ENCODE data around the gene ADAM22. TPM values are rescaled to one million over a fixed set of nuclear protein-coding genes. Genes with fewer than 3 reads are reported as not detected.
A peak's percentile ranks its signal among the peaks of the same experiment; 100 is the strongest.
"Not testable (repeated sequence)": the region's sequence is repeated elsewhere in the genome, so short reads cannot be mapped to it uniquely, and the experiment has no call there.

ADAM22 gene
- polyA plus RNA-seq: 1 to 10 TPM in 2 of 3 donors, not detected in 1; 1.3 to 1.7 TPM

GRCh38 chr7:87933953-87934698 is at the start of gene ADAM22:
ADAM22 (plus strand) TSS chr7:87934251; CDS start chr7:87934466, 215 bp downstream.
- Mint-ChIP-seq H3K27me3 (ENCODE audit: low read depth in 3 of 3) (peaks cover 0 to 8% (median 0%) of the 10 kb centered on the region in 3 donors), H3K9me3 (peaks cover 0 to 2% (median 0%) of the 10 kb centered on the region in 6 donors), H3K4me1 (peaks cover 15 to 20% of the 10 kb centered on the region in 2 donors), H3K36me3 (peaks cover 4 to 5% (median 4%) of the 10 kb centered on the region in 3 donors), H3K27ac (peak within 1 kb of the TSS in 5 of 6 donors; percentile 54 to 77 (median 67)), H3K4me3 (peak within 1 kb of the TSS; percentile 89 to 92 (median 90))
- peak; percentile 83 to 88 (median 85) for DNase-seq

DNA sequence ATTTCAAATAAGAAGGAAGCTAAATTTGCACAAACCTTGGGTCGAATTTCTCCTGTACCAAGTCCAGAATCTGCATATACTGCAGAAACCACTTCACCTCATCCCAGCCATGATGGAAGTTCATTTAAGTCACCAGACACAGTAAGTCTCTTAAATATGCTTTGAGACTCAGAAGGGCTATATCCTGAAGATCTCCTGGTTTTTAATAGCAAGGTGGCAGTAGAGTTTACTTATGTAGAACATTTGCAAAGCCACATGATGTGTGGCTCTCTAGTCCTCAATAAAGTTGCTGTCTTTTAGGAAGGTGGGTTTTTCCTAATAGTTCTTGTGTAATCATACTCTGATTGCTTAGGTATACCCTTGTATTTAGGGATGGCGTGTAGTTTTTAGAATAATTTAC is 49.0 kb upstream of the ADAM22 start:
- no peak overlapping the region for H3K27ac Mint-ChIP-seq

GRCh38 chr7:87886875-87887274 is 47.2 kb upstream of the ADAM22 start:
- Mint-ChIP-seq H3K4me3 (no peak overlapping the region), H3K4me1 (no peaks in the 10 kb centered on the region), H3K36me3 (peaks cover 0 to 13% (median 11%) of the 10 kb centered on the region in 3 donors), H3K9me3 (no peaks in the 10 kb centered on the region), H3K27me3 (ENCODE audit: low read depth in 3 of 3) (no peaks in the 10 kb centered on the region), H3K27ac (no peak overlapping the region)
- DNase-seq: peak; percentile 38 to 50 (median 45)

More for the DNA sequence above, 49.0 kb upstream of the ADAM22 start:
- no peaks in the 10 kb centered on the region for H3K27me3 Mint-ChIP-seq (ENCODE audit: low read depth in 3 of 3)
- no peaks in the 10 kb centered on the region for H3K9me3 Mint-ChIP-seq
- peaks cover 8 to 15% (median 13%) of the 10 kb centered on the region in 3 donors for H3K36me3 Mint-ChIP-seq
- DNase-seq: no peak
- no peak overlapping the region for H3K4me3 Mint-ChIP-seq
- H3K4me1 Mint-ChIP-seq: peaks cover 0 to 7% of the 10 kb centered on the region in 2 donors

- H3K4me1 Mint-ChIP-seq: no peaks in the 10 kb centered on the region
- no peak overlapping the region for H3K4me3 Mint-ChIP-seq
- no peak for DNase-seq
- no peaks in the 10 kb centered on the region for H3K27me3 Mint-ChIP-seq (ENCODE audit: low read depth in 3 of 3)
- no peak overlapping the region for H3K27ac Mint-ChIP-seq
- H3K36me3 Mint-ChIP-seq: peaks cover 12 to 27% (median 14%) of the 10 kb centered on the region in 3 donors
- no peaks in the 10 kb centered on the region for H3K9me3 Mint-ChIP-seq
Observed at GRCh38 chr7:87895363-87895762, 38.7 kb upstream of the ADAM22 start.

- Mint-ChIP-seq H3K4me1 (no peaks in the 10 kb centered on the region), H3K27me3 (ENCODE audit: low read depth in 3 of 3) (peaks cover 0 to 3% (median 0%) of the 10 kb centered on the region in 3 donors), H3K4me3 (no peak overlapping the region), H3K9me3 (no peaks in the 10 kb centered on the region), H3K36me3 (peaks cover 13 to 38% (median 18%) of the 10 kb centered on the region in 3 donors), H3K27ac (no peak overlapping the region)
- no peak for DNase-seq
Observed at GRCh38 chr7:87899255-87899654, 34.8 kb upstream of the ADAM22 start.

DNA sequence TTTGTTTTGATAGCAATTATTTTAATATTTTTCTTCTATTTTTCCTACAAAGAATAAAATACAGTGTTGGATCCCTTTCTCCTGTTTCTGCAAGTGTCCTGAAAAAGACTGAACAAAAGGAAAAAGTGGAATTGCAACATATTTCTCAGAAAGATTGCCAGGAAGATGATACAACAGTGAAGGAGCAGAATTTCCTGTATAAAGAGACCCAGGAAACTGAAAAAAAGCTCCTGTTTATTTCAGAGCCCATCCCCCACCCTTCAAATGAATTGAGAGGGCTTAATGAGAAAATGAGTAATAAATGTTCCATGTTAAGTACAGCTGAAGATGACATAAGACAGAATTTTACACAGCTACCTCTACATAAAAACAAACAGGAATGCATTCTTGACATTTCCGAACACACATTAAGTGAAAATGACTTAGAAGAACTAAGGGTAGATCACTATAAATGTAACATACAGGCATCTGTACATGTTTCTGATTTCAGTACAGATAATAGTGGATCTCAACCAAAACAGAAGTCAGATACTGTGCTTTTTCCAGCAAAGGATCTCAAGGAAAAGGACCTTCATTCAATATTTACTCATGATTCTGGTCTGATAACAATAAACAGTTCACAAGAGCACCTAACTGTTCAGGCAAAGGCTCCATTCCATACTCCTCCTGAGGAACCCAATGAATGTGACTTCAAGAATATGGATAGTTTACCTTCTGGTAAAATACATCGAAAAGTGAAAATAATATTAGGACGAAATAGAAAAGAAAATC is 26.7 kb upstream of the ADAM22 start:
- H3K27me3 Mint-ChIP-seq (ENCODE audit: low read depth in 3 of 3); H3K9me3 Mint-ChIP-seq; H3K4me1 Mint-ChIP-seq; DNase-seq; H3K4me3 Mint-ChIP-seq: not testable (repeated sequence)
- peaks cover 7 to 22% (median 13%) of the 10 kb centered on the region in 3 donors for H3K36me3 Mint-ChIP-seq
- peak overlapping the region in 2 of 6 donors; percentile 32 to 39 for H3K27ac Mint-ChIP-seq

- H3K27me3 Mint-ChIP-seq (ENCODE audit: low read depth in 3 of 3); H3K27ac Mint-ChIP-seq; H3K4me1 Mint-ChIP-seq; H3K4me3 Mint-ChIP-seq; DNase-seq; H3K9me3 Mint-ChIP-seq: not testable (repeated sequence)
- peaks cover 7 to 18% (median 13%) of the 10 kb centered on the region in 3 donors for H3K36me3 Mint-ChIP-seq
Observed at GRCh38 chr7:87908814-87909213, 25.2 kb upstream of the ADAM22 start.

DNA sequence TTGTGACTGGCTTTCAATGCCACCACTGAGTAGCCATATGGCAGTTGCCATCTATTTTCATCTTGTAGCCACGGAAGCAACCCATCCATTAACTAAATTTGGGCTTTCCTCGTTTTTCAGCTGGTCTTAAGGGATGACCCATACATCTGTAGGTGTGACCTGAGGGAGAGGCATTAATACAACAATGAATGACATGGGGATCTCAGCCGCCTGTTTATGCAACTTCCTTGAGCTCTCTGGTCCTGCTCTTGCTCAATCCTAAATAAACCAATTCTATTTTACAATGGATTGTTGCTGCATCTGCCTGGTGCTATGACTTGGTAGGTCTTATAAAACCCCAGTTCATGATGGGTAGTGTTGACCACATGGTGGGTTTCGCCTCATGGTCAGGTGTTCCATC is 21.9 kb upstream of the ADAM22 start:
- no peak for DNase-seq
- Mint-ChIP-seq H3K4me3 (no peak overlapping the region), H3K4me1 (no peaks in the 10 kb centered on the region), H3K27me3 (ENCODE audit: low read depth in 3 of 3) (no peaks in the 10 kb centered on the region), H3K9me3 (no peaks in the 10 kb centered on the region), H3K36me3 (peaks cover 0 to 11% (median 6%) of the 10 kb centered on the region in 3 donors), H3K27ac (no peak overlapping the region)

- no peaks in the 10 kb centered on the region for H3K9me3 Mint-ChIP-seq
- no peak overlapping the region for H3K27ac Mint-ChIP-seq
- H3K4me3 Mint-ChIP-seq: no peak overlapping the region
- no peak for DNase-seq
- peaks cover 0 to under 1% (median 0%) of the 10 kb centered on the region in 3 donors for H3K27me3 Mint-ChIP-seq (ENCODE audit: low read depth in 3 of 3)
- no peaks in the 10 kb centered on the region for H3K4me1 Mint-ChIP-seq
- no peaks in the 10 kb centered on the region for H3K36me3 Mint-ChIP-seq
Observed at GRCh38 chr7:87918740-87919139, 15.3 kb upstream of the ADAM22 start.

GRCh38 chr7:87919875-87920274 is 14.2 kb upstream of the ADAM22 start:
- no peak for DNase-seq
- H3K9me3 Mint-ChIP-seq: no peaks in the 10 kb centered on the region
- no peak overlapping the region for H3K4me3 Mint-ChIP-seq
- no peak overlapping the region for H3K27ac Mint-ChIP-seq
- H3K27me3 Mint-ChIP-seq (ENCODE audit: low read depth in 3 of 3): peaks cover 0 to 2% (median 0%) of the 10 kb centered on the region in 3 donors
- H3K36me3 Mint-ChIP-seq: no peaks in the 10 kb centered on the region
- no peaks in the 10 kb centered on the region for H3K4me1 Mint-ChIP-seq

- H3K4me1 Mint-ChIP-seq: no peaks in the 10 kb centered on the region
- no peaks in the 10 kb centered on the region for H3K9me3 Mint-ChIP-seq
- no peak for DNase-seq
- H3K4me3 Mint-ChIP-seq: no peak overlapping the region
- peaks cover 0 to 2% (median 0%) of the 10 kb centered on the region in 3 donors for H3K27me3 Mint-ChIP-seq (ENCODE audit: low read depth in 3 of 3)
- H3K27ac Mint-ChIP-seq: no peak overlapping the region
- no peaks in the 10 kb centered on the region for H3K36me3 Mint-ChIP-seq
Observed at GRCh38 chr7:87920578-87920977, 13.5 kb upstream of the ADAM22 start.

DNA sequence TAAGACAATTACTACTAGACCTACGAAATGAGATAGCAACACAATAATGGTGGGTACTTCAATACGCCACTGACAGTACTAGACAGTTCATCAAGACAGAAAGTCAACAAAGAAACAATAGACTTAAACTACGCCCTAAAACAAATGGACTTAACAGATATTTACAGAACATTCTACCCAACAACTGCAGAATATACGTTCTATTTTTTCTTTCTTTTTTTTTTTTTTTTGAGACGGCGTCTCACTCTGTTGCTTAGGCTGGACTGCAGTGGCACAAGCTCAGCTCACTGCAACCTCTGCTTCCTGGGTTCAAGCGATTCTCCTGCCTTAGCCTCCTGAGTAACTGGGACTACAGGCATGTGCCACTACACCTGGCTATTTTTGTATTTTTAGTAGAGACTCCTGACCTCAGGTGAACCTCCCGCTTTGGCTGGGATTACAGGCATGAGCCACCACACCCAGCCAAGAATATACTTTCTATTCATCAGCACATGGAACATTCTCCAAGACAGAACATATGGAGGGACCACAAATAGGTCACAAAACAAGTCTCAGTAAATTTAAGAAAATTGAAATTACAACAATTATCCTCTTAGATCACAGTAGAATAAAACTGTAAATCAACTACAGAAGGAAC is 11.2 kb upstream of the ADAM22 start:
- H3K27ac Mint-ChIP-seq; H3K4me1 Mint-ChIP-seq; H3K27me3 Mint-ChIP-seq (ENCODE audit: low read depth in 3 of 3): not testable (repeated sequence)

DNA sequence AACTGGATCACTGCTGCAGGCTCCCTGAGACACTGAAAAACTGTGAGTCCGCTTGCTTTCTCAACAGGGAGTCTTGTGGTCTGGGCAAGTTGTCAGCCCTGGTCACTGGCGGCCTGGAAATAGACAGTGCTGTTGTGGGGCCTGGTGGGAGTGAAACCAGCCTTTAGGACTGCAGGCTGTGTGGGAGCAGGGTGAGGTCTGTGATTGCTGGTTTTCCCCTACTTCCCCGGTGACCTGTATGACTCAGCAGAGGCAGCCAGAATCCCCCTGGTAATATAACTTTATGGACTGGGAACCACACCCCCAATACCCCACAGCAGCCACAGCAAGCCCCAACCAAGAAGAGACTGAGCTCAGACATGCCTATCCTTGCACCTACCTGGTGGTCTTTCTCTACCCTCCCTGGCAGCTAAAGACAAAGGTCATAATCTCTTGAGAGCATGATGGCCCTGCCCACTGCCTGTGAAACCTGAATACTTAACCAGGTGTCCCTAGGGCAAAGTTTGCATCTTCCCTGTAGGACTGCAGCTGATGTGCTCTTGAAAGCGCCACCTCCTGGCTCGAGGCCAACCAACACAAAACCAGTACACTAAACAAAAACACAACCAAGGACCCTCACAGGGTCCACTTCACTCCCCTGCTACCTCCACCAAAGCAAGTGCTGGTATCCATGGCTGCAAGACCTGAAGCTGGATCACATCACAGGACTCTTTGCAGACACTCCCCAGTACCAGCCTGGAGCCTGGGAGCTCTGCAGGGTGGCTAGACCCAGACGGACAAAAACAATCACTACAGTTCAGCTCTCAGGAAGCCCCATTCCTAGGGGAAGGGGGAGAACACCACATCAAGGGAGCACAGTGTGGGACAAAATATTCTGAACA is 7.2 kb upstream of the ADAM22 start:
- Mint-ChIP-seq H3K4me3 (no peak overlapping the region), H3K4me1 (no peaks in the 10 kb centered on the region), H3K27ac (no peak overlapping the region), H3K36me3 (peaks cover 0 to 4% (median 0%) of the 10 kb centered on the region in 3 donors), H3K27me3 (ENCODE audit: low read depth in 3 of 3) (peaks cover 0 to 6% (median 3%) of the 10 kb centered on the region in 3 donors), H3K9me3 (no peaks in the 10 kb centered on the region)
- no peak for DNase-seq

More for the DNA sequence above, 11.2 kb upstream of the ADAM22 start:
- DNase-seq, H3K4me3 Mint-ChIP-seq, H3K9me3 Mint-ChIP-seq, H3K36me3 Mint-ChIP-seq: not testable (repeated sequence)
